Activated CD4-positive, alpha-beta T cell treated with anti-CD3 and anti-CD28 coated beads, Interleukin-2, amount 50 U/mL, for 1 hour (primary cell): ENCODE data around the gene C2orf68.
"Not testable (repeated sequence)": the region's sequence is repeated elsewhere in the genome, so short reads cannot be mapped to it uniquely, and the experiment has no call there.

ENCODE experiments used
- DNase-seq: peaks from one replicate; pipeline ENCODE4 v3.0.0-alpha.2; 2020

The C2orf68 gene

DNA sequence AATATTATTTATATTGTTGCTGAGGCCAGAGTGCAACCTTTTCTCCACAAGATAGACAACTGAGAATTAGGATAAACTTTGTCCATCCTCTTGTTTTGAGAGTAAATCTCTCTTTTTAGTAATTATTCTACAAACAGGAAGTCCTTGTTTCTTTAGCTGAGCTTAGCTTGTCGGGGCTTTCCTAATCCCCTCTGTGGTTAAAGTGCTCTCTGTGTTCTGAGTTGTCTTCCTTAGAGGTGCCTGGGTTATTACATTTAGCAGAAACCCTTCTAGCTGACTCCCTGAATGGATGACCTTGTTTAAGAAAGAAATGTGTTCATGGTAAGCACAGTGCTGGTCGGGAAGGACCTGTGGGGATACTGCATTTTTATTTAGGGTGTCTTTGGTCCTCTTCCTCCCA, 16.8 kb upstream of the C2orf68 start:
- no peak for DNase-seq

DNA sequence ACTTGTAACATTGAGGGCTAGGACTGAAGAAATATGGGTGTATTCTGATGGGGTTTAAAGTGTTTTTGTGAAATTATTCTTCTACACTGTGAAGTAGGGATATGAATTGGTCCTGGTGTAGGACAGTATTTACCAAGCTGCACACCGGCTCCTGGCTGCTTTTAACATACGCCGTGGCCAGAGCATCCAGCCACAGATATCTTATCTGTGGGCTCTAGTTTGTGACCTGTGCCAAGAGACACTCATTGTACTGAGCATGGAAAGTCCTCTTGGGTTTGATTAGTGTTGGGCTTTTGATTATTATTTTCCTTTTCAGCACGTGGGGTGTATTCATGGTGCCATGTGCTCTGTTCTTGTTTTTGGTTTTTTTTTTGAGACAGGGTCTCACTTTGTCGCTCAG, 12.1 kb upstream of the C2orf68 start:
- DNase-seq = no peak

DNA sequence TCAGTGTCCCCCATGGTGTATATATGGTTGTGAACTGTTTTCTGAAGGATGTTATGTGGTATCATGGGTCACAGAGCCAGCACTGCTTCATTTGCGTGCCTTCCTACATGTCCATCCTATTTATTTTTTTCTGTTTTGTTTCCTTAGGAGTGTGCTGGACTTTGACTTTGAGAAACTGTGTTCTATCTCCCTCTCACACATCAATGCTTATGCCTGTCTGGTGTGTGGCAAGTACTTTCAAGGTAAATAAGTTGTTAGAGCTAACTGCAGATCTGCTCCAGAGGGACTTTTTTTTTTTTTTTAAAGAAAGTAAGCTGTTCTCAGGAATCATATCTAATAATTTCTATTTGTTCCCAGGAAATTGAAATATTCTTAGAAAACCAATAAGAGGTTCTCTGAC, 9.5 kb upstream of the C2orf68 start:
- DNase-seq = no peak

DNA sequence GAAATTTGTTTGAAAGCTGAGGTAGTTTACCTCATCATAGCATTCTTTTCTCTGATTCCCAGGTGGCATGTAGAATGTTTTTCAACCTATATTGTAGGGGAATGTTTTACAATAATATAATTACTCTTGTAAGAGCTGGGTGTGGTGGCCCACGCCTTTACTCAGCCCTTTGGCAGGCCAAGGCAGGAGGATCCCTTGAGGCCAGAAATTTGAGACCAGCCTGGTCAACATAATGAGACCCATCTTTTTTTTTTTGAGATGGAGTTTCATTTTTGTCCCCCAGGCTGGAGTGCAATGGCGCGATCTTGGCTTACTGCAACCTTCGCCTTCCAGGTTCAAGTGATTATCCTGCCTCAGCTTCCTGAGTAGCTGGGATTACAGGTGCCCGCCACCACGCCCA, 7.8 kb upstream of the C2orf68 start:
- DNase-seq = no peak

DNA sequence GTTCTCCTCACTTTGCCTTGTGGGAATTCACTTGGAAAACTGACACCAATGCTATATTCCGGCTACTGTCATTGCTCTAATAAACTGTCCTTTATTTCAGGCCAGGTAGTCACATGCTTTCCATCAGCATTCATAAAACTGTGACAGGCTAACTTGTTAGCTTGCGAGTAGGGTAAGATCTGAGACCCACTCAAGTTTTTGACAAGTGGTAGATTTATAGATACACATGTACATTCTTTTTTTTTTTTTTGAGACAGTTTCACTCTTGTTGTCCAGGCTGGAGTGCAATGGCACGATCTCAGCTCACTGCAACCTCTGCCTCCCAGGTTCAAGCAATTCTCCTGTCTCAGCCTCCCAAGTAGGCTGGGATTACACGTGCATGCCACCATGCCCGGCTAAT, 5.9 kb upstream of the C2orf68 start:
- not testable (repeated sequence) for DNase-seq

DNA sequence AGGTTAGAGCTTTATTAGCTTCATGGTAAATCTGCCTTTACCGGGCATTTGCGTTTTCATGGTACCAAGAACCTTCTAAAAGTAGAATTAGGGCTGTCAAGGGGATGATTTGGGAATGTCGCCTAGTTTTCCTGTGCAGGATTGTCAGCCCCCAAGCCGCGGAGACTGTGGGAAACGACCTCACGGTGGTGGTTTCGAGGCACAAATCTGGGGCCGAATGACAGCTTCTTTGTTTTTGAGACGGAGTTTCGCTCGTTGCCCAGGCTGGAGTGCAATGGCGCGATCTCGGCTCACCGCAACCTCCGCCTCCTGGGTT, 3.5 kb upstream of the C2orf68 start:
- no peak for DNase-seq

DNA sequence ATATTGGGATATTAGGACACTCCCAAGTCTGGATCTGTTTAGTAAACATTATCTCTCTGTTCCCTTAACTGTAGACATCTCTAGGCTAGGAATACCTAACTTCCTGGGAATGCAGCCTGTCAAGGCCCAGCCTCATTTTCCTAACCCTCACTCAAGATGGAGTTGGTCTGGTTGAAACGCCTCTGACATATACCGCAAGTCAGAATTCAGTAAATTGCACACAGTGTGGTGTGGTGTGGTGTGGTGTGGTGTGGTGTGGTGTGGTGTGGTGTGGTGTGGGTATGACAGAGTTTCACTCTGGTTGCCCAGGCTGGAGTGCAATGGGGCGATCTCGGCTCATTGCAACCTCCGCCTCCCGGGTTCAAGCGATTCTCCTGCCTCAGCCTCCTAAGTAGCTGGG, 2.9 kb upstream of the C2orf68 start:
- not testable (repeated sequence) for DNase-seq

DNA sequence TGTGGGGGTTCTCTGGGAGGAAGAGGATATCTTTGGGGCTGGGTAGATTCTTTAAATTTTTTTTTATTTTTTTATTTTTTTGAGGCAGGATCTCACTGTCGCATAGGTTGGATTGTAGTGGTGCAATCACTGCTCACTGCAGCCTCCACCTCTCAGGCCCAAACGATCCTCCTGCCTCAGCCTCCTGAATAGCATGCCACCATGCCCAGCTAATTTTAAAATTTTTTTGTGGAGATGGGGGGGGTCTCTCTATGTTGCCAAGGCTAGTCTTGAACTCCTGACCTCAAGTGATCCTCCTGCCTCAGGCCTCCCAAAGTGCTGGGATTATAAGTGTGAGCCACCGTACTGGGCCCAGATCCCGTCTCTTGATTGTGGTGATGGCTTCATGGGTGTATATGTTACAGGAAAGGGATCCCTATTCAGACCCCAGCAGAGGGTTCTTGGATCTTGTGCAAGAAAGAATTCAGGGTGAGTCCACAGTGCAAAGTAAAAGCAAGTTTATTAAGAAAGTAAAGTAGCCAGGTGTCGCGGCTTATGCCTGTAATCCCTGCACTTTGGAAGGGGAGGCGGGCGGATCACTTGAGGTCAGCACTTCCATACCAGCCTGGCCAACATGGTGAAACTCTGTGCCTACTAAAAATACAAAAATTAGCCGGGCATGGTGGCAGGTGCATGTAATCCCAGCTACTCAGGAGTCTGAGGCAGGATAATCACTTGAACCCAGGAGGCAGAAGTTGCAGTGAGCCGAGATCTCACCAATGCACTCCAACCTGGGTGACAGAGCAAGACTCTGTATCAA, 2.0 kb upstream of the C2orf68 start:
- DNase-seq = no peak

DNA sequence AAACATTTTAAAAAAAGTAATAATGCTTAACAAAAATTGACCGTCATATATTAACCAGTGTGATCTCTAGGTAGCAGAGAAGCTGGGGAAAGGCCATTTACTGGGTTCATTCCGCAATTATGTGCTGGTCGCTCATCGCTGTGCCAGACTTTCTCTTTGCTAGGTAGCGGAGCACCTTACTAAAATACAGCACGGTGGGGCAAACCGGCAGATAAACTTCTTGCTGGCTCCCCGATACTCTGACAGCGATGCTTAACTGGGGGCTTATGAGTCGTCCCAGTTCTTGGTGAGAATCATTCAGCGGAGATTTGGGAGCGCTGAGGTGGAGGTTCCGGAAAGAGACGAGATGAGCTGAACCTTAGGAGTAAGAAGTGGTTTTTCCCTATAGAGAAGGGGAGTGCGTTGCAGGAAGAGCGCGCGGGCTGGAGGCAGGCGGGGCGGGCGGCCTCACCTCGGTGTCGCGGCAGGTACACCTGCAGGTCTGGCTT, 605 bp downstream of the C2orf68 start:
- no peak for DNase-seq

DNA sequence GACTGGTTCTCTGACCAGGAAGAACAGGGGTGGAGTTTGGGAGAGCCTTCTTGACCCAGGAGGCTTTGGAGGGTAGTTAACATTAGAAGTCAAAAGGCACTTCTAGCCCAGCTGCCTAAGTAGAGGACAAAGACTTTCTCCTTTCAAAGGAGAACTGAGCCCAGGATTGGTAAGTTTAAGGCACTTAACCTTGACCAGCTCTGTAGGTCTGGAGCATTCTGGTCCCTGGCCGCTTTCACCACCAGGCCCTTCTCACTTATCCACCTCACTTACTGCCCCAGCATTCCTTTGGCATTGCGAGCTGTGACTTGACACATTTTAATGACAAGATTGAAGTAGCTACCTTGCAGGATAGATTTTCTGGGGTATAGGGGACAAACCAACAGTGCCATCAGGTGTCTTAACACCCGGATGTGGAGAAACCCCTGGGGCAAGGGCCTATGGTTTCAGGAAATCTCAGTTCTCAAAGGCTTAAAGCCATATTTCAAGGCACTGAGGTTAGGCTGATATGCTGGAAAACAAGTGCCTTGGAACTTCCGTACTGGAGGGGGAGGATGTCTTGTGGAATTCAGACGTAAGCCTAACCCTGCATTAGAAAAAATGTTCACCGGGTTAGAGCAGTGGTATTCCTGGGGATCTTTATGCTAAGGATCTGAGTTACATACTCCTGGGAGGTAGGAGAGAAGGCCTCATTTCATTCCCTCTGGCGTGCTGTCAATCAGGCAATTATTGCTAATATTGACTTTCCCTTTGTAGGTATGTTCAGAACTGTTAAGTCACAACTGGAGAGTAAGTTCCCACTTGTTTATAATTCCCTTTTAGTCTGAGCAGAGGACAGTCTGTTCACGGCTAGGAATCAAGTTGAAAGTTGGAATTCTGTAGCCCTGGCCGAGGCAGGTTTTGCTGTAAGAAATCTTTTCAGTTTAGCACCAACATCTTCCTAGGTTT, 4.3 kb downstream of the C2orf68 start:
- no peak for DNase-seq

DNA sequence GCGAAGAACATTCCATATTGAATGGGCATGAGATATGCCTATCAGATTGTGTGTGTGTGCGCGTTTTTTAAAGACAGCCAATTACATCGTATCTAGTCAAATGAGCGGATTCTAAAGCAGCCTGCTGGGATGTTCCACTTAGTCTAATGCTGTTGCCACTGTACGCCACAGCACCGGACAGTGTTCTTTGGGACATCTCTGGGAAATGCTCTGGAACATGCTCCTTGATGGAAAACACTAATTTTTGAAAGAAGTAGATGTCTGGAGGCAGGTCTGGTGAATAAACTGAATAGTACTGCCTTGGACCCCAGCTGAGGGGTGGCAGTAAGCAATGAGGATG, 5.8 kb downstream of the C2orf68 start:
- no peak for DNase-seq

DNA sequence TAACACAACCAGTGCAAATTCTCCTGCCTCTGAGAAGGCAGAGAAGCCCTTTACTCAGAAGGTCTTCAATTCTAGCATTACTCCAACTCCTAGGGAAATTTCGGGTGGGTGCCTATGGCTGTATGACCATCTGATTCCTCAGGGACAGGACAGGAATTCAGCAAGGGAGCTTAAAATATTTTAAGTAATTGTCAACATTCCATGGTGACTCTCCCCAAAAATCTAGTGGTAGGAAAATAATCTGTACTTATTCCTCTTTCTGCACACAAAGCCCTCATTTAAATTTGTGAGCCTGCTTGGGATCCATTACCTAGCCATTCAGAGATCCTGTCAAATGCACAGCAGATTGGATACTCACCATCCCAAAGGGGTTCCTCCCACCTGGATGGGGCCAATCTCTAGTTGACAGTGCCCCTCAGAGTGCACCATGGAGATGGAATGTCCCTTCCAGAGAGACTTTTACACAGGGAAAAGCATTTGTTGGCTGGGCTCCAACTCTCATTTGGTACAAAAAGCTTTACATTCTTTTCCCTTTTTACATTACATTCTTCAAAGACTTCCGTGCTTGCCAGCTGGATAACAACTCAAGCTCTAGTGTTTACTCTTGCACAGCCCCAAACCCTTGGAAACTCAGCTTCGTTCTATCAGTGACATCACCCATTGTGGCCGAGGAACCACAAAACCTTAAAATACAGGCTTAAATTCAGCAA, 6.3 kb downstream of the C2orf68 start:
- no peak for DNase-seq

DNA sequence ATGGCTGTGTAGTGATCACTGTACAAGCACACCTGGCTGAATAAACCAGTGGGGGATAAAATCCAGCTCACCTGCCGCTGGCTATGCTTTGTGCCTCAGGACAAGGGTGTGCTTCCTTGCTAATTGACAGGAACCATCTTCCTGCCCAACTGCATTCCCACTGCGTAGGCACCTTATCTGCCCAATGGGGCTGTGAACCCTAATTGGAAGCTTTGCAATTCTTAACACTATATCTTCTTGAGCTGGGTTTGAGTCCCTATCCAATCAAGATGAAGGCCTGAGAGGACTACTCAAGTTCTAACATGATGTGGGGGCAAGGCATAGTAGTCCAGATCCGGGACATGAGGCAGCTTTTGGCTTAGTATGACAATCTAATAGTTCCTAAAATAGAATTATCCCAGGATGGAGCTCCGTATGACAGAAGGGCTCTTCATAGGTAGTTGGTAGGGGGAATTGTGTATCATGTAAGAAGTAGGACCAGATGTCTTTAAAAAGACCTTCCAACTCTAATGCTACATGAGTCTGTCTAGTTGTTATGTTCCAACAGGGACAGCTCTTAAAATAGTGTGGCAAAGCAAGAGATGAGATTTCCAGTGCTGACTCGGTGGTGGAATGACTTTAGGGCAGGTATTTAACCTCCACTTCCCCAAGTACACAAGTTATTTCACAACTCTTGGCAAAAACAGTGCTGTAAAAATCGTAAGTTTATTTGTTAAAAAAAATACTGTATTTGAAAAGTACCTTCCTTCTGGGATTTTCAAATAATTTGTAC, 7.1 kb downstream of the C2orf68 start:
- DNase-seq = no peak

DNA sequence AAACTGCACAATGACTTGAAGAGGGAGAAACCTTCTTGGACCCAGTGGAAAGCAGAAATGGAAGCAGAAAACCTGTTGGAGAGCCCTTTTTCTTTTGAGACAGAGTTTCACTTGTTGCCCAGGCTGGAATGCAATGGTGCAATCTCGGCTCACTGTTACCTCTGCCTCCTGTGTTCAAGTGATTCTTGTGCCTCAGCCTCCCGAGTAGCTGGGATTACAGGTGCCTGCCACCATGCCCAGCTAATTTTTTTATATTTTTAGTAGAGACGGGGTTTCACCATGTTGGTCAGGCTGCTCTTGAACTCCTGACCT, 7.8 kb downstream of the C2orf68 start:
- not testable (repeated sequence) for DNase-seq

DNA sequence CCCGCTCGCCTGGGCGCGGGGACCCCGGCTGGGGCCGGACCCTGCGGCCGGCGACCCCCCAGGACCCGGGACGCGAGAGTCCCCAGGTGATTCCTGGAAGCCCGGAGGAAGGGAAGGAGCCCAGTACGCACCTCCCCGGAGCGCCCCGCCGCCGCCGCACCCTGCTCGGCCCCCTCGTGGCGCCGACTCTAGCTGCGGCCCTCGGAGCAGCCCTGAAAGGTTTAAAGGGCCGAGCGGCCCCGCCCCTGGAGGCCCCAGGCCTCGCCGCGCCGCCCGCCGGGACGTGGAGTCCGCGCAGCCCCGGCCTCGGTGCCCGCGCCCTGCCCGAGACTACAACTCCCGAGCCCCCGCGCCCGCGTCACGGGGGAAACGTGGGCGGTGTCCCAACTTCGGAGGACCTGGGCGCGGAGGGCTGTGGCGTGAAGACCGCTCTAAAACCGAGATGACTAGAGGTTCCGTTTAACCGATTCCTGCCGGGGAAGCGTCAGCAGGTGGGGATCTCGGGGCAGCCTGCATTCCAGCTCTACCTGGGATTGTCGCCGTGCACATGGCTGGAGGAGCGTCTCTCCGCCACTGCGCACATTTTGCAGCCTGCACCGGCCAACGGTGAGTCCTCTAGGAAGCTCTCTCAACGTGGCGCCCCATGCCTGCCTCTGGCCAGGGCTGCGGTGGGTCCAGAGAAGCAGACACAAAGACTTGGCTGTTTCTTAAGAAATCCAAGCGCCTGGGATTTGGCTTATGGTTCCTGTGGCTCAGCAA, 9.2 kb downstream of the C2orf68 start, which contains the start of gene TMEM150A:
TMEM150A (minus strand) TSS at position 223 of the 759 bp plus-strand sequence. CDS start 750 bp downstream, outside the sequence.
- peak; percentile 83 for DNase-seq

DNA sequence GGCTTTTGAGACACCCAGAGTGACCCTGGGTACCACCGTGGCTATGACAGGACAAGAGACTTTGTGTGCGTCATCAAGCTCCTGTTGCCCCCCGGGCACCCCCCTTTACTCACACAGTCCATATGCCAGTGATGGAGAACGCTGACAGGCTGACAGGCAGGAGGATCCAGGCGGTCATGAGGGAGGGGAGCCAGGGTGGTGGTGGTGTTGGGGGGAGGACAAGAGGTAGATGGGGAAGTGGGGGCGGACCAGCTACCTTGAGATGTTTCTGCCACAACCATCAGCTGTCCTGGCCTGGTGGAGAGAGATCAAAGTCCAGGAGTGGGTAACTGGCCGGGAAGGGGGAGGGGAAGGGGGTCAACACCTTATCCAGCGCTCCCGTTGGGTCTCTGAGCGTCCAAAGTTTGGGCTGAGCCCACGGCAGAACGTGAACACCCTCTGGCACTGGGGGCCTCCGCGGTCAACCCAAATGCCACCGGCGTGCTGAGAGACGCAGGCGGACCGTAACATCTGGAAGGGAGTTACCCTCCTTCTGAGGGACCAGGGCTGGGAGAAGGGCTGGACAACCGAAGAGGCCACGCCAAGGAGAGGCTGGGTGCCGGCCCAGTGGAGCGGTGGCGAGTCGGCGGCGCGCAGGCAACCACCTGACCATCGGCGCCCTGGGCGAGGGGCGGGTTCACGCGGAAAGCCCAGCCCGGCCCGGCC, 9.9 kb downstream of the C2orf68 start:
- no peak for DNase-seq

DNA sequence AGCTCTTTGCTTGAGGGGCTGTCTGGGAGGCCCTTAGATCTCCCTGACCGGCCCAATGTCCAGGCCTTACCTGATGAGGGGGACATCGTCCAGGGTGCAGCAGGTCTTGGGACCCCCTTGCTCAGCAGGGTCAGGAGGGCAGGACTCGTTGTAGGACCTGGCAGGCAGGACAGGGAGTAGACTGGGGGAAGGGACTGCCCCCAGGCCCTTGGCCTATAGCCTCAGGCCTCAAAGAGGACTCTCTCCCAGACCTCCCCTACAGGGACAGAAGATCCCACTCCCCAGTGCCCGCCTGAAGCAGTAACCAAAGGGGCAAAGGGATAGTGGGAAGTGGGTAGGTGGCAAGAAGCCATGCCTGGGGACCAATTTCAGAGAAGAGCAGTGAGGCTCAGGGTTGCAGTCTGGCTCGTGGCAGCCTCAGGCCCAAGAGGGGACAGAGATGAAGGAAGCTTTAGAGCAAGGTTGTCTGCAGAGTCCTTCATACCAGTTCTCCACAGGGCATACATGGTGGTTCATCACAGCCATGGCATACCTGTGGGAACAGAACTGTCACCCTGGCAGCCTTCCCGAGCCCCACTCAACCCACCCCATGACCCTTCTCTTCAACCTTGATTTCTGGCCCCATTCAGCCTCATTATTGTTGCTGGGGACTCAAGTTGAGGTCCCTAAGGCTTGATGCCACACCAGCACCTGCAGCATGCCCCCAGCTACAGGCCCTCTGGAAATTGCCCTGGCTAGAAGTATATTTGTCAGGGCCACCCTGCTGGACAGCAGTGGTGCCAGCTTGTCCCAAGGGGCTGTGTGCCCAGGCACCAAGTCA, 10.7 kb downstream of the C2orf68 start:
- DNase-seq = no peak

DNA sequence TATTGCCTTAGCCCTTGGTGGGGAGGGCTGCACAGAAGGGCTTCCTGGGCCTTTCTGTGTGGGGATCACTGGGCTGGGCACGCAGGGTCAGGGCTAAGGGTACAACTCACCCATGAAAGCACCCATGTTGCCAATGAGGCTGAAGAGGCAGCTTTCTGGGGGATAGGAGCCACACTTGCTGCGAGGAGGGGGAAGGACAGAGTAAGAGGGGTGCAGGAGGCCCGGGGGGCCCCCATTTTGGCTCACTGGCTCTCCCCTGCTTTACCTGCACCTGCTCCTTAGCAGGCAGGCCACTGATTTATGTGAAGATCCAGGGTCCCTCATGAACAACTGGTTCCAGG, 11.7 kb downstream of the C2orf68 start:
- no peak for DNase-seq

DNA sequence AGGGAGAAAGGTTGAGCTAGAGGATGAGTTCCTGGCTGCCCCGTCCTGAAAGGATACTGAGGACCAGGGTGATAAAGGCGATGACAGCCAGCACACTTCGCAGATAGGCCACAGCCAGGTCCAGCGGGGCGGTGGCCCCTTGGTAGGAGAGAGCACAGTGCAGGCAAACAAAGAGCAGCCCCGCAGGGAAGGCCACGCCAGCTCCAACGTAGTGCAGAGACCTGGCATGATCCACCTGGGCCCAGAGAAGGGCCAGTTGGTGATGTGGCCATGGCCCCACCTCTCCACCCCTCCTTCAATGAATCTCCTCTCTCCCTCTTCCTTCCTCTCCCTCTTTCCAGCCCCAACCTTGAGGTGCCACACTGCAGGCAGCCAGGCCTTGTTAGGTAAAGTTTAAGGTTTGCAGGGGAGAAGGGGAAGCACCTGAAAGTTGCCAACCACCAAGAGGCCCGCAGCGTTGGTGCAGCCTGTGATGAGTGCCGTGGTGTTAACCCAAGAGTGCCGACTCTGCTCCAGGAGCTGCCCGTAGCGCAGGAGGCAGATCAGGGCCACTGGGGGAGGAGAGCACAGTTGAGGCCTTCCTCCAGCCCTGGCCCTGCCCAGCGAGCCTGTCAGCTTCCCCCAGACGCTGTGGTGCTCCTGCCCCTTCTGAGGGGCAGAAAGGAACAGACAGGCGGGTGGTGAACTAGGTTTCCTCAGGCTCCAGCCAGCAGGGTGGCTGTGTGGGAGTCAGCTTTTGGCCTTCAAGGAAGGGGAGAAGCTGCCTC, 12.2 kb downstream of the C2orf68 start:
- DNase-seq = no peak
